DND-41 (cell line): ENCODE data around the gene IFFO2.

ENCODE experiments used
- EZH2 ChIP-seq: IDR thresholded peaks from 3 replicates; pipeline ENCODE4 v1.6.1; 2012; ENCODE audit warnings: borderline replicate concordance, low read depth, mild to moderate bottlenecking, moderate library complexity, low read length, inconsistent platforms; ENCODE audit not compliant: severe bottlenecking
- TF ChIP-seq, protein P1 (sequence below): IDR thresholded peaks from 2 replicates; pipeline ENCODE4 v1.5.1; 2012; ENCODE audit warnings: borderline replicate concordance, low read length, moderate library complexity, mild to moderate bottlenecking; ENCODE audit not compliant: poor library complexity, severe bottlenecking; ENCODE audit errors: extremely low read depth

DNA sequence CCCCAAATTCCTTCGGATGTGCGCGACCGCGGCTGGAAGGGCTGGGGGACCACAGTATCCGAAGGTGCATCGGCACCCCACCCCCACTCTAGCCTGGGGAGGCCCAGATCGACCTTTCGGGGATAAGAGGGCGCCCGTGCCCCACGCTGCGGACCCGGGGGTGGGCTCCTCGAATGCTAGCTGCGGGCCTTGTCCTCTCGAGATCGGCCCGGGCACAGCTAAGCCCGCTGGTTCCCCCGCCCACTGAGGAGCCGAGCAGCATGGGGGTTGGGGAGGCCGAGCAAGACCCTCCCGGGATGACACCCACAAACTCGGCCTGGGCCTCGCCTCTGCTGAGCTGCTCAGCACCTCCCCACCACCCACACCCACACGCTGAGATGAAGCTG lies 653 bp upstream of the IFFO2 start:
- TF ChIP-seq, protein P1, sequence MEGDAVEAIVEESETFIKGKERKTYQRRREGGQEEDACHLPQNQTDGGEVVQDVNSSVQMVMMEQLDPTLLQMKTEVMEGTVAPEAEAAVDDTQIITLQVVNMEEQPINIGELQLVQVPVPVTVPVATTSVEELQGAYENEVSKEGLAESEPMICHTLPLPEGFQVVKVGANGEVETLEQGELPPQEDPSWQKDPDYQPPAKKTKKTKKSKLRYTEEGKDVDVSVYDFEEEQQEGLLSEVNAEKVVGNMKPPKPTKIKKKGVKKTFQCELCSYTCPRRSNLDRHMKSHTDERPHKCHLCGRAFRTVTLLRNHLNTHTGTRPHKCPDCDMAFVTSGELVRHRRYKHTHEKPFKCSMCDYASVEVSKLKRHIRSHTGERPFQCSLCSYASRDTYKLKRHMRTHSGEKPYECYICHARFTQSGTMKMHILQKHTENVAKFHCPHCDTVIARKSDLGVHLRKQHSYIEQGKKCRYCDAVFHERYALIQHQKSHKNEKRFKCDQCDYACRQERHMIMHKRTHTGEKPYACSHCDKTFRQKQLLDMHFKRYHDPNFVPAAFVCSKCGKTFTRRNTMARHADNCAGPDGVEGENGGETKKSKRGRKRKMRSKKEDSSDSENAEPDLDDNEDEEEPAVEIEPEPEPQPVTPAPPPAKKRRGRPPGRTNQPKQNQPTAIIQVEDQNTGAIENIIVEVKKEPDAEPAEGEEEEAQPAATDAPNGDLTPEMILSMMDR = no peak
- TF ChIP-seq EZH2 = no peak
